ENCODE data around the gene ECI2.
"Not testable (repeated sequence)": the region's sequence is repeated elsewhere in the genome, so short reads cannot be mapped to it uniquely, and the experiment has no call there.

The ECI2 gene

DNA sequence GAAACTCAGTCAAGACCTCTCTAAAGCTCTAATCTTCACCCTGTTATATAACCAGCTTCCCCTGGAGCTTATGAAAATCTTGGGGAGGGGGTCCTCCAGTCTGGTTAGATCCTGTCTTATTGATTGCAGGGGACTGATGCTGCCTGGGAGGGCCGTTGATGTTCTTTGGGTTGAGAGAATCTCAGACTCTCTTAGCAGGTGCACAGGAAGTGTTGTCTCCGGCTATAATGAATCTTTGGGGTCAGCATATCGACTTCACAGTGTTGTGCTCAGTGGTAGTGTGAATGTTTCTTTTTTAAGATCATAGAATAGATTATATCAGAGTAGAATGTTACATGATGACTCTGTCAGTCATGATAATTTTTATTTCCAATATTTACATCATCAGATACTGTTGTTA lies 2.8 kb upstream of the ECI2 start:
- DNase-seq (ENCODE audit: low read depth), result no peak

GRCh38 chr6:4136354-4136831 lies 1.0 kb upstream of the ECI2 start:
- DNase-seq (ENCODE audit: low read depth), result no peak

DNA sequence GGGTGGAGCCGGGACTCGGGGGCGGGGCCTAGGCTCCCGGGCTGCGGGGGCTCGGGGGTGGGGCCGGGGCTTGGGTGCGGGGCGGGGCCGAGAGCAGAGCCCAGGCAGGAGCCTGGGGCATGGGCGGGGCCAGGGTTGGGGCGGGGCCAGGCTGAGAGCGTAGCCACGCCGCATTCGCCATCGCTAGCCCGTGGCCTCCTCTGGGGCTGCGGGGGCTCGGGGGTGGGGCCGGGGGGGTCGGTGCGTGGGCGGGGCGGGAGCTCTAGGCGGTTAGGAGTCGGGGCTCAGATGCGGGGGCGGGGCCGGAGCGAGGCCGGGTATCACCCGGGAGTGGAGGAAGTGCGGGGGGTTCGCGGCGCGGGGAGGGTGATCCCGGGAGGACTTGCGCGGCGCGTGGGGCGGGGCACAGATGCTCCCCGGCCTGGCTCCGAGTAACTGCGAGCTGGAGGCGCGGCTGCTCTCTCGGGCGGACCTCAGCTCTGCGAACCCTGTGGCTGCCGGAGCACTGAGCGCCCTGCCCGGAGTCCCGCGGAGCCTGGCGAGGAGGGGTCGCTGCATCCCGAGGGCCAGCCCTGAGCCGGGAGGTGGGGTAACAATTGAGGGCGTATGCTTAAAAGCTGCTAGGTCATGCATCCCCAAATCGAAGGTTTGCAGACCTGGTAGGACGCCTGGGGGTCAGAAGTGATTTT lies 434 bp upstream of the ECI2 start:
- DNase-seq (ENCODE audit: low read depth), result peak; percentile 84

DNA sequence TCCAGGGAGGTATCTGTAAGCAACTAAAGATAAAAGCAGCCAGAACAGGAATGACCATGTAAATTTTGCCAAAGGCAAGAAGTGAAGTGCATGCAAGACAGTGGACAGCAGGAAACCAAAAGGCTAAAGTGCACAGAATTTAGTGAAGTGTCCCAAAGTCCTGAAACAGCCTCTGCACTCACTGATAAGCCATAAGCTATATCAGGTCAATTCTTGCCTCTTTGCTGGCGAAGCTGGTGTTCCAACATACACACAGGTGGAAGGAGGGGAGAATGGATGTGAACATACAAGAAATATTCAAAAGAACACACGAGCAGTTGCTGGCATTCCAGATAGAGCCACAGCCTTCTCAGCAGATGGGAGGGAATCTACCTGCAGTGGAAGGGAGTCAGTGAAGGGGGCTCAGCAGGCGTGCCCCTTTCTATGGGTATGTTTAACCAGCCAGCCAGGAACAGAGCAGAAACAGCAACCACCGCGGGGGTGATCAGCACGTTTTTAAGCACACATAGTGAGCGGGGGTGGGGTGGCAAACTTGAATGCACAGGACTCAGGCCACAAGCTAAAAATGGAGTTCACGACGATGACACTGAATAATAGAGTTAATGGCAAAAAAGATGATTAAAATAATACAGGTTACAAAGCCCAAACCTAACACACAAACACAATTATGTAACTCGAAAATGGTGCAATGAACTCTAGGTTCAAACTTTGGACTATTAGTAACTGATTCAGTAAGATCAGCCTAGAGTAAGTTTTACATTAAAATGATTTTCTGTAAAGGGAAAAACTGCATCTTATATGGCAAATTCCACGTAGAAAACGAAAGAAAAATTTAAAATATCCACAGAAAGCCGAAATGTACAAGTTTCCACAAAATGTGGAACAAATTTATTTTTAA lies 1.2 kb downstream of the ECI2 start:
- DNase-seq (ENCODE audit: low read depth), result no peak

GRCh38 chr6:4130357-4130987 lies 4.9 kb downstream of the ECI2 start:
- no peak for DNase-seq (ENCODE audit: low read depth)

- no peak for DNase-seq (ENCODE audit: low read depth)
These were observed 5.9 kb downstream of the ECI2 start for GRCh38 chr6:4129446-4129845.

DNA sequence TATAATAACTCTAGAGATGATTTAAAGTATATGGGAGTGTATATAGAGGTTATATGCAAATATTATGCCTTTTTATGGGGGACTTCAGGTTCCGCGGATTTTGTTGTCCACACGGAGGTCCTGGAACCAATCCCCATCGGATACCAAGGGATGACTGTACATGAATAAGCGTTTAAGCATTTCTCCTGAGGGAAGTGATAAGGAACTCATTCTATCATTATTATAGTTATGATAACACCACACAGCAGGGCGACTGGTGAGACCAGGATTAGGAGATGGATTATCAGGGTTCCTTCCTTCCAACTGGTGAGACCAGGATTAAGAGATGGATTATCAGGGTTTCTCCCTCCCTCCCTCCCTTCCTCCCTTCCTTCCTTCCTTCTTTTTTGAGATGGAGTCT lies 6.6 kb downstream of the ECI2 start:
- DNase-seq (ENCODE audit: low read depth), result no peak

GRCh38 chr6:4128072-4128471 lies 7.3 kb downstream of the ECI2 start:
- DNase-seq (ENCODE audit: low read depth), result no peak

DNA sequence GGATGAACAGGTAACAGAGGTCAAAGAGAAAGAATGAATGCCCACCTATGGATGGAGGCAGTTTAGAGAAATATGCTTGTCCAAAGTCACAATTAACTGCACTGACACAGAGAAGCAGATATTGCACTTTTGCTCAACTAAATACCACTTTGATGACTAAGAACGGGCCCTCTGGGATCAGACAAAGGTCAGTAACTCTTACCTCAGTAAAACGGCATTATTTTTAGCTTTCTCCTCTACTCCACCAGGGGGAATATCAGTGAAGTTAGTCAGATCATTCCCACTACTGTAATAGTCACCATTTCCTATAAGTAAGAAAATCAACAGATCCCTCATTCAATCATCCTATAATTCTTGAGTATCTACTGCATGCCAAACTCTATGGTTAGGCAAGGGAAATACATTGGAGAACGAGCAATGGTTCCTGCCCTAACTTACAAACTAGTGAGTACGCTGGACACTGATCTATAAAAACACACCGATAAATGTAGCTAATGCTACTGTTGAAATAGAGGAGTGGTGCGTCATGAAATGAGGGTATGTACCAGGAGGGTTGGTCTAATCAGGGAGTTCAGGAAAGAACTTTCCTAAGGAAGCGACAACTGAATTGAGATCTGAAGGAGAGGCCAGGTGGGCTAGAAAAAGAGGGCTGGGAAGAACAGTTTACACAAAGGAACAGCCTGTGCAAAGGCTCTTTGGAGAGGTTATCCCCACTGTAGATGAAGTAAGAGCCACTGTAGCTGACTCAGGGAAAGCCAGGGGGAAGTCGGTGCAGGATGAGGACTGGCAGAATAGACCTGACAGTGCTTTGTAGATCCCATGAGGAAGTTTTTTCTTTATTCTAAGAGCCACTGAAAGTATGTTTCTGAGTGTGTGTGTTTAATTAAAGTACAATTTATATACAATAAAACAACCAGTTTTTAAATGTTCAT lies 9.2 kb downstream of the ECI2 start:
- no peak for DNase-seq (ENCODE audit: low read depth)

GRCh38 chr6:4125500-4125899 lies 9.9 kb downstream of the ECI2 start:
- DNase-seq (ENCODE audit: low read depth), result no peak

DNA sequence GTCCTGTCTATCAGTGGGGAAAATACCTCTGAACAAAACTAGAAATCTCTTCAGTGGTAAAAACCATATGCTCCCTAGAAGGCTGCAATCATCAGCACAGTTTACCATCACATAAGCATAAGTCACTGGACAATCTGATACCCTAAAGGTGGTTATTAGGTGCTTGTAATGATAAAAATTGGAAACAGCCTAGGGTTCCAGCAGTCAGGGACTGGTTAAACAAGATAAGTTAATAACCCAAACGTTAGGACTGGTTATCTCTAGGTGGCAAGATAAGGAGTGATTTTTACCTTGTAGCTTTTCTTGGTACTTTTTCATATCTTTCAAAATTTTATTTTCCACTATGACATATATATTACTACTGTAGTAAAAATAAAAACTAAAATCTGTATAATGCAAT lies 11.0 kb downstream of the ECI2 start:
- DNase-seq (ENCODE audit: low read depth), result no peak

- DNase-seq (ENCODE audit: low read depth), result no peak
These were observed 19.6 kb downstream of the ECI2 start for GRCh38 chr6:4115741-4116140.

DNA sequence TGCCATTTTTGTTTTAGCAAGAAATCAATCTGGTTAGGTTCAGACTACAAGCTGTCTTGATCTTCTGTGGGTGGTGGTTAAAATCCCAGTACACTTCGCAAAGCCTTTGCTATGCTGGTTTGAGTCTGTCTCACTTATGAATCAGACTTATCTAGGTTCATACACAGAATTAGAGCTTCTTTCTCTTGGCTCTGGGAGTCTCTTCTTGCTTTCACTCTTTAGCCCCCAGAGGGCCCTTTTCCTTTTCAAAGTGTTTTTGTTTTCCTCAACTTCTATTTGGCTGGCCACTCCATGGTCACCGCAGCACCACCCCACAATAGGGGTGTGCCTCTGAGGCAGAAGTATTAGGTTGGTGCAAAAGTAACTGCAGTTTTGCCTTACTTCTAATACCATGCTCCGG lies 21.3 kb downstream of the ECI2 start:
- DNase-seq (ENCODE audit: low read depth), result no peak

DNA sequence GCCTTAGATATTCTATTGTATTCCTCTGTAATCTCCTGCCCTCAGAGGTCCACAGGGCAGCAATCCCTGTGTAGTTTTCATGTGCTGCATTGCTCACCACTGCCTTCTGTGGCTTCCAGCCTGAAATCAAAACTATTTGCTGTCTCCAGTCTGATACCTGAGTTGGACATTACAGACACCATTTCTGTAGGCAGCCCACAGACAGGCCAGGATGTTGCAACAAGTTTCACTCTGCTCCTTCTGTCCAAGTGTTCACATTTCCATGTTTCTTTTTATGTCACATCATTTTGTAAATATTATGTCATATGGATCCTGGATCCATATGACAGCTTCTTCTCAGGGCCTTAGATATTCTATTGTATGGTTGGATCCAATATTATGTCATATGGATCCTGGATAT lies 21.7 kb downstream of the ECI2 start:
- no peak for DNase-seq (ENCODE audit: low read depth)

DNA sequence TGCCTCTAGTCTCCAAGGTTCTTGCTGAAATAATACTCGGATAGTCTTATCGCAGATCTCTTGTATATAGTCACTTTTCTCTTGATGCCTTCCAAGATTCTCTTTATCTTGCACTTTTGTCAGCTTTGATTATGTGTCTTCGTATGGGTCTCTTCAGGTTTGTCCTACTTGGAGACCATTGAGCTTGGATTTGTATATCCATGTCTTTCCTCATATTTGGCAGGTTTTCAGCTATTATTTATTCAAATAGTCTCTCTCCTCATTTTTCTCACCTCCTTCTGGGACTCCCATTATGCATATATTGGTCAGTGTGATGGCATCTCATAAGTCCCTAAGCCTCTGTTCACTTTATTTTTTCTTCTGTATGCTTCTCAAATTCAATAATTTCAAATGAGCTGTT lies 23.0 kb downstream of the ECI2 start:
- no peak for DNase-seq (ENCODE audit: low read depth)

- DNase-seq (ENCODE audit: low read depth), result not testable (repeated sequence)
These were observed 26.0 kb downstream of the ECI2 start for GRCh38 chr6:4109363-4109815.

DNA sequence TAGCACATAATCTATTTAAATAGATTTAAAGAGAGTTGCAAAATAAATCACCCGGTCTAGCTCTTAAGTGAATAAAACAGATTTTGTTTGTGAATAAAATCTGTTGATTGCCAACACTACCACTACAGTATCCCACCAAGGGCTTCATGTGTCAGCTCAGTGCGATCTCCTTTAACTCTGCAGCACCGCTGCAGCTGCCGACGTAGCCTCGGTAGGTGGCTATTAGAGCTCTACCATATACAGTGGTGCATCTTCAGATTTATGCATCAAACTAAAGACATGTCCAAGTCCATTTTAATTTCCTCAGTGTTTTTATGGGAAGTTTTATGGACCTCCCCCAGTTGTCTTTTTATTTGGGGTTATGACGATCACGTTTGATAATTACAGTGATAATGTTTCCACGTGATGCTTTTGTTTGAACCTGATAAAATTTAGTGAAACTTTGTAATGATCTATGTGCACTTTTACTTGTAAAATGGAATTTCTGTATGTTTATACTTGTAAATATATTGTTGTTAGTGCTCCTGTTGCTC lies 26.7 kb downstream of the ECI2 start:
- no peak for DNase-seq (ENCODE audit: low read depth)

DNA sequence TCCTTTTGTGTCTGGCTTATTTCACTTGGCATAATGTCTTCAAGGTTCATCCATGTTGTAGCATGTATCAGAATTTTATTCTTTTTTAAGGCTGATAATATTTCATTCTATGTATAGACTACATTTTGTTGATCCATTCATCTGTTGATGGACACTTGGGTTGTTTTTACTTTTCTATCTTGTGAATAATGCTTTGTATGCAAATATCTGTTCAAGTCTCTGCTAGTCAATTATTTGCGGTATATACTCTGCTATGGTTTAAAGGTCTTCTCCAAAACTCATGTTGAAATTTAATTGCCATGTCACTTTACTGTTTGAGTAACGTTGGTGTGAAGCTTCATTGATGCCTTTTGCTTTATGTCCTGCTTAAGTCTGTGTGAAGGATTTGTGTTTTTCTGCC lies 27.5 kb downstream of the ECI2 start:
- no peak for DNase-seq (ENCODE audit: low read depth)

- DNase-seq (ENCODE audit: low read depth), result no peak
These were observed 29.3 kb downstream of the ECI2 start for GRCh38 chr6:4105980-4106536.

- DNase-seq (ENCODE audit: low read depth), result no peak
These were observed 31.4 kb downstream of the ECI2 start for GRCh38 chr6:4103929-4104328.

GRCh38 chr6:4102687-4103244 lies 32.6 kb downstream of the ECI2 start:
- no peak for DNase-seq (ENCODE audit: low read depth)

All from stimulated activated CD8-positive, alpha-beta memory T cell treated with anti-CD3 and anti-CD28 coated beads, Interleukin-15, amount 100 ng/mL, for 24 hours (primary cell).